IMR-90 (cell line): ENCODE data around the gene PSMC3.

Experiments used
- BHLHE40 ChIP-seq: fragments of 150-350 bp; IDR thresholded peaks from 2 replicates; pipeline ENCODE4 v1.6.1; 2016; ENCODE audit warnings: mild to moderate bottlenecking, low read depth, low read length
- CEBPB ChIP-seq: IDR thresholded peaks from 2 replicates; pipeline ENCODE4 v1.6.1; 2012; ENCODE audit warnings: low read depth, low read length, improper control_type of control experiment
- CHD1 ChIP-seq: IDR thresholded peaks from 2 replicates; pipeline ENCODE4 v1.6.1; 2012; ENCODE audit warnings: low read depth, low read length, improper control_type of control experiment
- FOS ChIP-seq: fragments of 150-350 bp; IDR thresholded peaks from 2 replicates; pipeline ENCODE4 v1.6.1; 2016; ENCODE audit warnings: low read depth, low read length
- MAFK ChIP-seq: IDR thresholded peaks from 2 replicates; pipeline ENCODE4 v1.6.1; 2012; ENCODE audit warnings: low read depth, low read length, improper control_type of control experiment
- MAZ ChIP-seq: IDR thresholded peaks from 2 replicates; pipeline ENCODE4 v1.6.1; 2012; ENCODE audit warnings: low read depth, mild to moderate bottlenecking, low read length, improper control_type of control experiment, moderate library complexity, borderline replicate concordance
- NFE2L2 ChIP-seq: fragments of 150-350 bp; IDR thresholded peaks from 2 replicates; pipeline ENCODE4 v1.6.1; 2016; ENCODE audit warnings: low read depth, mild to moderate bottlenecking, low read length
- POLR2A ChIP-seq: IDR thresholded peaks from 2 replicates; pipeline ENCODE4 v1.6.1; 2012; ENCODE audit warnings: mild to moderate bottlenecking, low read depth, low read length
- RAD21 ChIP-seq: IDR thresholded peaks from 2 replicates; pipeline ENCODE4 v1.6.1; 2012; ENCODE audit warnings: low read length, improper control_type of control experiment
- RCOR1 ChIP-seq: IDR thresholded peaks from 2 replicates; pipeline ENCODE4 v1.6.1; 2012; ENCODE audit warnings: mild to moderate bottlenecking, low read length, improper control_type of control experiment; ENCODE audit not compliant: insufficient replicate concordance
- RFX5 ChIP-seq: IDR thresholded peaks from 2 replicates; pipeline ENCODE4 v1.8.0; 2012; ENCODE audit warnings: low read depth, mild to moderate bottlenecking, low read length, moderate library complexity
- SMC3 ChIP-seq: fragments of 150-350 bp; IDR thresholded peaks from 2 replicates; pipeline ENCODE4 v1.6.1; 2016; ENCODE audit warnings: low read depth, mild to moderate bottlenecking, antibody characterized with exemption, low read length, moderate library complexity
- USF2 ChIP-seq: fragments of 150-350 bp; IDR thresholded peaks from 2 replicates; pipeline ENCODE4 v1.6.1; 2017; ENCODE audit warnings: mild to moderate bottlenecking, antibody characterized with exemption, low read length, low read depth
- TF ChIP-seq, protein P1 (sequence below): conservative IDR thresholded peaks from 2 replicates; pipeline ENCODE4 v1.5.1; 2012; ENCODE audit warnings: mild to moderate bottlenecking, low read depth, low read length, improper control_type of control experiment

GRCh38 chr11:47372422-47372821 lies 53.8 kb downstream of the PSMC3 start:
- TF ChIP-seq, protein P1, sequence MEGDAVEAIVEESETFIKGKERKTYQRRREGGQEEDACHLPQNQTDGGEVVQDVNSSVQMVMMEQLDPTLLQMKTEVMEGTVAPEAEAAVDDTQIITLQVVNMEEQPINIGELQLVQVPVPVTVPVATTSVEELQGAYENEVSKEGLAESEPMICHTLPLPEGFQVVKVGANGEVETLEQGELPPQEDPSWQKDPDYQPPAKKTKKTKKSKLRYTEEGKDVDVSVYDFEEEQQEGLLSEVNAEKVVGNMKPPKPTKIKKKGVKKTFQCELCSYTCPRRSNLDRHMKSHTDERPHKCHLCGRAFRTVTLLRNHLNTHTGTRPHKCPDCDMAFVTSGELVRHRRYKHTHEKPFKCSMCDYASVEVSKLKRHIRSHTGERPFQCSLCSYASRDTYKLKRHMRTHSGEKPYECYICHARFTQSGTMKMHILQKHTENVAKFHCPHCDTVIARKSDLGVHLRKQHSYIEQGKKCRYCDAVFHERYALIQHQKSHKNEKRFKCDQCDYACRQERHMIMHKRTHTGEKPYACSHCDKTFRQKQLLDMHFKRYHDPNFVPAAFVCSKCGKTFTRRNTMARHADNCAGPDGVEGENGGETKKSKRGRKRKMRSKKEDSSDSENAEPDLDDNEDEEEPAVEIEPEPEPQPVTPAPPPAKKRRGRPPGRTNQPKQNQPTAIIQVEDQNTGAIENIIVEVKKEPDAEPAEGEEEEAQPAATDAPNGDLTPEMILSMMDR, result no peak
- TF ChIP-seq RAD21 (no peak), RFX5 (no peak), CEBPB (no peak), NFE2L2 (no peak), POLR2A (no peak), BHLHE40 (no peak), USF2 (no peak), RCOR1 (no peak), SMC3 (no peak), FOS (no peak), MAZ (no peak), MAFK (no peak), CHD1 (no peak)
